Stimulated activated CD8-positive, alpha-beta memory T cell treated with anti-CD3 and anti-CD28 coated beads, Interleukin-15, amount 100 ng/mL, for 1 hour (primary cell): ENCODE data around the gene SPINK5.

Experiments used
- DNase-seq: peaks from one replicate; pipeline ENCODE4 v3.0.0-alpha.2; 2020; ENCODE audit warnings: low read depth

Gene SPINK5

DNA sequence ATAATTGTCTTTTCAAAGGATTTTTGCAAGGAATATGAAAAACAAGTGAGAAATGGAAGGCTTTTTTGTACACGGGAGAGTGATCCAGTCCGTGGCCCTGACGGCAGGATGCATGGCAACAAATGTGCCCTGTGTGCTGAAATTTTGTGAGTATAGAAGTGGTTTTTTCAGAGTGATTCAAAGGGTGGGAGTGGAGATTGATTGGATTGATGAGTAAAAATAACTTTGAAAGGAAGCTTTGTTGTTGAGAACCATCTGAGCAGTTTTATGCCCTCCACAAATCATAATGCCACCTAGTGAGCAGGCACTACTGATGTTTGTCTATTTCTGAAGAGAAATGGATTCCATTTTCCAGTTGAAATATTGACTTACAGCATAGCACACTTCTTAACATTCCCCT lies 30.6 kb downstream of the SPINK5 start:
- DNase-seq, result no peak

DNA sequence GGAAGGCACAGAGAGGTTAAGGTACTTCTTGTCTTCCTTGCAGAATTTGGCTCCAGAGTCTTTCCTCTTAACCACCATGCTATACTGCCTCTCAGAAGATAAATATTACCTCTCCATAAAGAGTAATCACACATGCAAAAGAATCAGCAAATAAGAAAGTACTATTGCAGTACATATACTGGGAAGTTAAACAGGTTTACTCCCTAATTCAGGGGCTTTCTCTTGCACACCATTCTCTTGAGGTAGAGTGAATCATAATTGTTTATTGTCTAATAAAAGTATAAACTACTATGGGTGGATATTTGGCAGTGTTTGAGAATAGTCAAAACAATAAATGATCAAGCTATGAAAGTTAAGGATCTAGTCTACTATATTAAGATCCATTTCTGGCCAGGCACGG lies 40.4 kb downstream of the SPINK5 start:
- DNase-seq, result no peak

DNA sequence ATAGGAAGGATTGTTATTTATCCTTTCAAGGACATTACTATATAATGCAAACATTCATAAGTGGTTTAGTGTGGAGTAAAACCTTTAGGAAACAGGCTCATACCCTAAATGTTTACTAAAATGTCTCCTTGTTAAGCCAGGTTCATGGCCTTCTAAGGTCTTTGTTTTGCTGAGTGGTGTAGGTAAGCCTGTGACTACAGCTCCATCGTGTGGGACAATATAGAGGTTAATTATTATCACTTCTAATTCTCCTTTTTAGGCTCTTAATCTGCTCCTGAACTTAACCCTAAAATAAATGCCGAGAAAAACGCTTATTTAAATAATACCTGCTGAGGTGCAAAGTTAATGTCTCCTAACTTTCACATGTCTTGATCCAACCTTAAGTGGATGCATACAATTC lies 43.8 kb downstream of the SPINK5 start:
- DNase-seq, result no peak

DNA sequence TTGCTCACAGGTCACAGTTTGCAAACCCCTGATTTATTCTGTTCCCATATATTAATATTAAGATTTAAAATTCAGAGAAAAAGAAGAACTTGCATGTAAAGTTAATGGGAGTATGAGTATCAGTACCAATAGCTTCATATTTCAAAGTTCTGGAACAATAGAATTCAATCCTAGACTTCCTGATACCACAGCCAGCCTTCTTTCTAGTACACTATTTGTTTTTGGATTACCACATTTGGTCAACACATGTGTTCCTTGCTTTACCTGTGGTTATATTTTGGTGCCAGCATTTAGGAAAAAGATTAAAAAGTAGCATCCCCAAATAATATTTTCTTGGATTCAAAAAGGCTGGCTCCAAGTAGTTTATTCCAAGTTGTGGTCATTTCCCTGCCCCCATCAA lies 49.5 kb downstream of the SPINK5 start:
- no peak for DNase-seq

DNA sequence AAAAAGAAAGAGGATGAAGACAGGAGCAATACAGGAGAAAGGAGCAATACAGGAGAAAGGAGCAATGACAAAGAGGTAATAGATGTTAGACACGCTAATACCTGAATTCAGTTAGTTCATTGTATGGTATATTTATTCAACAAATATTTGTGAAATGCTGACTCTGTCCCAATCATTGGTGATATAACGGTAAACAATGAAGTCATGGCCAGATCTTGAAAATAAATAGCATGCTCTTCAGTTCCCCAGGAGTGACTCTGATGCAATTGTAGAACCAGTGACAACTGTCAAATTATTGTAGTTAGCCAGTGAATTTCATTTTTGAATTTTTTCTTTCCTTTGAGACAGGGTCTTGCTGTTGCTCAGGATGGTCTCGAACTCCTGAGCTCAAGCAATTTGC lies 56.5 kb downstream of the SPINK5 start:
- DNase-seq, result no peak

DNA sequence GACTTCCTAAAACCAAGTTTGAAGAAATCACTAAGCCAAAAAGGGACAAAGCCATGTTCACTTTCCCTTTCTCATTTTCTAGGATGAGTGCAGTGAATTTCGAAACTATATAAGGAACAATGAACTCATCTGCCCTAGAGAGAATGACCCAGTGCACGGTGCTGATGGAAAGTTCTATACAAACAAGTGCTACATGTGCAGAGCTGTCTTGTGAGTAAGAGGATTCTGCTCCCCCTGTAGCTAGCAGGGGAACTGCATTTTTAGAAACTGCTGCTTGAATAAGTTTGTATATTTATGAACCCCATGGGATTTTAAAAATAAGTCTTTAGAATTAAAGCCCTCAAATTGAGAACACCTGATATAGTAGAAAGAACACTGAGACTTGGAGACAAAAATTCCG lies 61.9 kb downstream of the SPINK5 start:
- DNase-seq, result no peak

DNA sequence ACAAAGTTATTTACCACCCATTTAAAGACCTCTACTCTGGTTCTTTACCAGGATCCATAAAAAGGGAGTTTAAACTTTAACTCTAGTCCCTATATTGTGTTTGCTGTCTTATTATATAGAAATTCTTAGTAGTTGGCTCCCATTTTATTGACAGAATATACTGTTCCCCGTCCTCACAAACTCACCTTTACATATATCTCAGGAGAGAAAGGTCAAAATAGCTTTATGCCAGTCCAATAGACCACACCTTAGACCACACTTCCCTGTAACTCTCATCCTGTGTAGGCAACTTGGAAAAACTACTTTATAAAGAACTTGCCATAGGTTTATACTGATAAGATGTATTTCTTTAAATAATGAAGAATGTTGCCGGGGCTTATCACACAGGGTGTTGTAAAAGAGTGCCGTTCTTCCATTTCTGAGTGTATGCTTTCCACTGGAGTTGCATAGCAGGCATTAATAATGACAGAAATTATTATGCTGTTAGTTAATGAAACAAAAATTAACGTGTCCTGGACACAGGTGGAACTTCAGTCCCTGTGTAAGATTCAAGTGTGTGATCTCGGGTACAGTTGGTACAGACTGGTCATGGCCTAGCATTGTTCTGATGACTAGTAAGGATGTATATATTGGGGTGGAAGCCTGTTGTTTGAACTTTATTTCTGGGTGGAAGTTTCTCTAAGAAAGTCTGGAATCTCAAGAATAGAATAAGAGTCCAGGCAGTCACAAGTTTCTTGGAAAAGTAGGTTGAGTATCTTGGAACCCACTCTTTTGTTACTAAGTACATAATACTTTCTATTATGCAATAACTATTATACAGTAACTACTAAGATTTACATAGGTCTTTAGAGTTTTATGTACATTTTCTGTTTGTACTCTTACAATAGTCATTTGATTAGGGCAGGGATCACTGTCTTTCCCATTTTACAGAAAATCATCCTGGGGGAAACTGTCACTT lies 71.6 kb downstream of the SPINK5 start:
- DNase-seq, result no peak

DNA sequence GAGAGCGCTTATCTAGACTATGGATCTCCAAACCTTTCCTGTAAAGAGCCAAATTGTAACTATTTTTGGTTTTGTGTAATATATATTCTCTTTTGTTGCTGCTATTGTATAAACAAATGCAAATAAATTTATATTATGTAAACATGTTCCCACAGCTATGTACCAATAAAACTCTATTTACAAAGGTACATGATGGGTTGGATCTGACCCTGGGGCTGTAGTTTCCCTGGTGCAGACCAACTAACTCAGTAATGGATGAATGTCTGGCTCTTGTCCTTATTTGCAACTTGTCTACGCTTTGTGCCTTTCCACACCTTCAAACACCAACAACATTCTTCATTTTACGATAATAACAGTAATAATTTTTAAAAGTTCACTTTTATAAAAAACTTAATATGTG lies 77.1 kb downstream of the SPINK5 start:
- no peak for DNase-seq

DNA sequence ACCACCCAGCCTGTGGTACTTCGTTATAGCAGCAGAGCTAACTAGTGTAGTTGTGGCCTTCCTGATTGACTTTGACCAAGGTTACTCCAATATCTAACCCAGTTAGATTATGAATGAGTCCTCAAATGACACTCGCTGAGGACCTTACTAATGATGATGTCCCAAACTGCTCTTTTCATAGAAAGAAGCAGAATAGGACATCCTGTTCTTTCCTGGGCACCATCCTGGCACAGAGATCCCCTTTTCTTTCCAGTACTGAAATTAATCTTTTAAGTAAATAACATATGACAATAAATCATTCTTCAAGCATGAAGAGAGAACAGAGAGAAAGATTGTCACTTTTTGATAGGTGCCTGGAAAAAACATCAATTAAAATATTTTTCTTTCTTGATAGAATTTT lies 77.9 kb downstream of the SPINK5 start:
- no peak for DNase-seq

DNA sequence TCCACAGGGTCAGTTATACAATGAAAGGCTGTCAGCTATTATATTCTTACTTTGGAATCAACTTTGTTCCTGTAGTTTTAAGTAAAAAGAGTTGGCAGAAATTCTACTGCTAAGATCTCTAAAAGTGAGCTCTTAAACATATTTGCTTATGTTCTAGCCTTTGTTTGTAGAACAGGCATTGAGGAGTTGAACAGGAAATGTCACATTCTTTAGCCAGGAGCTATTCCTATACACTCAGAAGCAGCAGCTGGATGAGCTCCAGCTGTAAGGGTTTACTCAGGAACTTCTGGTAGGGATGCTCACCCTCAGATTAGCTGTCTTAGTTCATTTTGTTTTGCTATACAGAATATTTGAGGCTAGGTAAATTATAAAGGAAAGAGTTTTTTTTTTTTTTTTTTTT lies 82.1 kb downstream of the SPINK5 start:
- DNase-seq, result no peak

DNA sequence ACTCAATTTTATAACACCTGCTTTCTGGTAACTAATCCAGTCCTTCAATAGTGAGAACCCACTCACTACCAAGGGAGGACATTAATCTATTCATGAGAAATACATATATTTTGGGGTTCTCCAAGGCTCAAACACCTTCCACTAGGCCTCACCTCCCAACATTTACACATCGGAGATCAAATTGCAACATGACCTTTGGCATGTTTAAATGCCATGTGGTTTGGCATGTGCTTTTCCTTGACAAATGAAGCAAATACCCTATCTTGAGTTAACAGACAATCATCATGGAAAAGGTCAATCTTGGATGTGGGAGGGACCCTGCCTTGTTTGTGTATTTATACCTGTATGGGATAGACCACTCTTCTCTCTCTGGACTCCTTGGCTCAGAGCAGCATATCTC lies 82.7 kb downstream of the SPINK5 start:
- DNase-seq, result no peak

DNA sequence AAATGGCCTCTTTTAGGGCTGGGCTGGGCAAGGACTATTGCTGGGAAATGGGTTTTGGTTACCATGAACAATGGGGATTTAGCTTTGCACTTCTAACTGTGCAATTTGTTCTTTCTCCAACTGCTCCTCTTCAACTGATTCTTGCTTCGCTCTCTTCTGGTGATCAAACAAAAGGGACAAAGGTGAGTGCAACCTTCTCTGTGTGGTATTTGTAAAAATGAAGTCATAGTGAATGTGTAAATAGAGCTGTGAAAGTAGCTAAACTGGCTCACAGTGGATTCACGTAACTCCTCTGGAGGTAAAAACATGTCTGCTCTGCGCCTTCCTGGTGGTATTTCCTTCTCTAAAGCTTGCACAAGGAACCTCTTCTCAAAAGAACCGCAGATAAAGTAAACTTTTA lies 83.6 kb downstream of the SPINK5 start:
- DNase-seq, result no peak

DNA sequence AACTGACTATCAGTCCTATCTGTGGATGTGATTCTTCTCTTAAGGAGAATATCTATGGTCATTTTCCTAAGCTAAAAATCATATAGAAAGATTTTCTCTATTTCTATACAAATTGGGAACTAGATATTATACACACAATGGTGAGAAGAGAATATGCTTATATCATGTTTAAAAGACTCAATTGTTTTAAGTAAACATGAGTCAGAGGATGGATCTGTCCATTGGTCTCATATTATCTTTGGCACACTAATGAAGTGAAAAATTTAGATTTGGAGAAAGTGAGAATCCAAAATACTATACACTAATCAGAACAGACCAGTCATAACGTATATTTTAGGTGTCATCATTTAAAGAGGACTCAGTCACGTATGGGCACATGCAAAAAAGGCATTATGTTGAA lies 88.1 kb downstream of the SPINK5 start:
- DNase-seq, result no peak

DNA sequence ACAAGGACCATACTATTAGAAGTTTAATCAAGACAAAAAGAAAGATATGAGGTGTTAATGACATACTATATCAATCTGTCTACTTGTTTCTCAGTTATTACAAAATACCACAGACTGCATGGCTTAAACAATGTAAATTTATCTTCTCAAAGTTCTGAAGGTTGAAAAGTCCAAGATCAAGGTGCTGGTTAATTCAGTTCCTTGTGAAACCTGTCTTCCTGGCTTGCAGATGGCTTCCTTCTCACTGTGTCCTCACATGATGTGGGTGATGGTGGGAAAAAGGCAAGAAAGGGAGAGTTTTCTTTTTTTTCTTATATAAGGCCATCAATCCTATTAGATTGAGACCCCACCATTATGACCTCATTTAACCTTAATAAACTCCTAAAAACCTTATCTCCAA lies 89.0 kb downstream of the SPINK5 start:
- DNase-seq, result no peak

DNA sequence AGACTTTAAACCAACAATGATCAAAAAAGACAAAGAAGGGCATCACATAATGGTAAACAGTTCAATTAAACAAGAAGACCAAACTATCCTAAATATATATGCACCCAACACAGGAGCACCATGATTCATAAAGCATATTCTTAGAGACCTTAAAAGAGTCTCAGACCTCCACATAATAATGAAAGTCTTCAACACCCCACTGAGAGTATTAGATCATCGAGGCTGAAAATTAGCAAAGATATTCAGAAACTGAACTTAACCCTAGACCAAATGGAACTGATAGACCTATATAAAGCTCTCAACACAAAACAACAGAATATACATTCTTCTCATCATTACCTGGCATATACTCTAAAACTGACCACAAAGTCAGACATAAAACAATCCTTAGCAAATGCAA lies 92.8 kb downstream of the SPINK5 start:
- no peak for DNase-seq

DNA sequence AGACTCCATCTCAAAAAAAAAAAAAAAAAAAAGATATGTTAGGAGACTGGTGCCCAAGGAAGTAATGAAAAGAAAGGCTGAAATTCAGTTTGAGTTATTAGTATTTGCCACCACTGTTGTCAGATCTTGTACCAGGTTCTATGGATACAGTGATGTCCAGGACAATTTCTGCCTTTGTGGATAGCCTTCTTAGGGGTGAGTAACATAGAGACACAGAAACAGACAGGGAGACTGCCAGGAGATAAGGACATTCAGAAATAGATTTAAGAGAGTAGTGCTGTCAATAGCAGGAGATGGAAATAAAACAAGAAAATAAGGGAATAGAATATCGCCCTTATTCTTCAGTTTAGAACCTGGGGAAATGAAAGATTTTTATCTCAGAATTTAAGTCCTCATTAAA lies 98.3 kb downstream of the SPINK5 start:
- no peak for DNase-seq

DNA sequence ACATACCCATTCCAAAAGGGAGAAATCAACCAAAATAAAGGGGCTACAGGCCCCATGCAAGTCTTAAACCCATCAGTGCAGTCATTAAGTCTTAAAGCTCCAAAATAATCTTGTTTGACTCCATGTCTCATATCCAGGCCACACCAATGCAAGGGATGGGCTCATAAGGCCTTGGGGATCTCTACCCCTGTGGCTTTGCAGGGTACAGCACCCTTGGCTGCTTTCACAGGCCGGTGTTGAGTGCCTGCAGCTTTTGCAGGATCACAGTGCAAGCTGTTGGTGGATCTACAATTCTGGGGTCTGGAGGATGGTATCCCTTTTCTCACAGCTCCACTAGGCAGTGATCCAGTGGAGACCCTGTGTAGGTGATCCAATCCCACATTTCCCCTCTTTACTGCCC lies 99.6 kb downstream of the SPINK5 start:
- no peak for DNase-seq

DNA sequence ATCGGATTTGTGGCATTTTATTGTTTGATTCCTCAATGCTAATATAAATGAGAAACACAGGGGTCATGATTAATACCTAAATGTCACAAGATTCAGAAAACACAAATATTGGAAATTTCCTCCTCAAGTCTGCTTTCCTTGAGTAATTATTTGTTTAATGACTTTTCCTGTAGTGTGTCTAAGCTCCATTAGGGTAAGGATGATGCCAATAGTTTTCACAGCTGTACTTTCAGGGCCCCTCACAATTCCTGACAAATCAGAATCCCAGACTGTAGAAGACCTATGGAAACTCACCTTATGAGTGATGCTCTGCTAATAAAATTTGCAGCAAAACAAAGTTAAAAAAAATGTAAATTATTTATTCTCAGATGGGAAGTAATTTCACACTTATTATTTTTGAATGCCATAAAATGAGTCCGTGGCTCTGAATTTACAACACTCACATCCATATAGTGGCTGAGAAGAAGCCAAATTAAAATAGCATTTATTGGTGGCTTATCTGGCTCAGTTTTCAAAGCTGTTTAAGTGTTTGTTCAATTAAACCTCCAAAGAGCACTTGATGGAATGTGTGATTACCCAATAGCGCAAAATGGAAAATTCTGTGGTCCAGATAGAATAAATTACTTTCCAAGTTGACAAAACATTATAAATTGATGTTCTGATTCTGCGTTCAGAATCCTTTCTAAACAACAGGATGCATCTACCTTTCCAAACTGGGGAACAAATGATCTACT lies 102.9 kb downstream of the SPINK5 start:
- no peak for DNase-seq

DNA sequence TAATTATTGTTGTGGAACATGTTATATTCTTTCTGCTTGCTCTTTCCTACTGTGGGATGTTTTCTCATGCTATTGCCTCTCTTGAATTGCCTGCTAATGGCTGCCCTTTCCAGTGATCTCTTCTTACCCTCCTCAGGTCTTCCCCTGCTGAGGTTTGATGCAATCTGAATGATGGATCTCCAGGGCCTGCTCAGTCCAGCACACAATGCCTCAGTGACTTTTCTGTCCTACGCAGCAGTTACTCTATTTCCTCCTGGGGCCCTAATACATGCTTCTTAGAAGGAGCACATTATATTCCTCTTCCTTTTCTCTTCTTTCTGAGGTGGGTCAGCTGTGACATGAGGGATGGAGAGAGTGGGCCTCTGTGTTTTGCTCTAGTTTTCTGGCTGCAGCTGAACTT lies 104.5 kb downstream of the SPINK5 start, which contains the start of gene SPINK14:
Gene SPINK14 (plus strand): TSS at position 301 of the 400 bp plus-strand sequence. CDS start 1,187 bp downstream, outside the sequence.
- no peak for DNase-seq

DNA sequence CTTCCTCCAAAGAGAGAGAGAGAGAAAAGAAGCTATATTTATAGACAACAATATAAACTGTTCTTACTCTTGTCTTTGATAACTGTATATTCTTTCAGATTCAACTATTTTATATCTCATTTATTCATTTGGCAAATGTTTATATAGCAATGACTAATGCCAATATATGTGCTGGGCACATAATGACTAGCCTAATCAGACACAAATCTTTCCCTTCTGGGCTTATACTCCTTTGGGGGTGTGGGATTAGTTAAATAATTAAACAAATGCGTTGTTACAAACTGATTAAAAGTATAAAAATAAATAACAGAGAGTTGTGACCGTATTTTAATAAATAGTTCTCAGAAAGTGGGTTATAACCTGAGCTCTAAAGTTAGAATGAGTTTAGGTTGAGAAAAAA lies 108.6 kb downstream of the SPINK5 start:
- DNase-seq, result no peak

DNA sequence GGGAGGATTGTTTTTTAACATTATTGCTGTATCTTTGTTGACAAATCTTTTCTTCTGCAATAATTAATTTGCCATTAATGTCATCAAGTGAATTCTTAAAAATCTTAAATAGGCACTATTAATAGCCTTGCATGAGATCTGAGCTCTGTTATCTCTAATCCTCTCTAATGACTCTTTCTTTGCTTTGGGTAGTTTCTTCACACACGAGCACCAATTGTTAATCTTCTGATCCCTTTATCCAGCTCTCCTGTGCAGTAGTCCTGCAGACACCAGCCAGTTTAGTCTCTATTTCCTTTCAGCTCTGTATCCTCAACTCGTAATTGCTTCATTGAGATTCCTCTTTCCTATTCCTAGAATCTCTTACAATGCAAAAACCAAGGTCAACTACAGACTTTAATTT lies 112.7 kb downstream of the SPINK5 start:
- DNase-seq, result no peak

DNA sequence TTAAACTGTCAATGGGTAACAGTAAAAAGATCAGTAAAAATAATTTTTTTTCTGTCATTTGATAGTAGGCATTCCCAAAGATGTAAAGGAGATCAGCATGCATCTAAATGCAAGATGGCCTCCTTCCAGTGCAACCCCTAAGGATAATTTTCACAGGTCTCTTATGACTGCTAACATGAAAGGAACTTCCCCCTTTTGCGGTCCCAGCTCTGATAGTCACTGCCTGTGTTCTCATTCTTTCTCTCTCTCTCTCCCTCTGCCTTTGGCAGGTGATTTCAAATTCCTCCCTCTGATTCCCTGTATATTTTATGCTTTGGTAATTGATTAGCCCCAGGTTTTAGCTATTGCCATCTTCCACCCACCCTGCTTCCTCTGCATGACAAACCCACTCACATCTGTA lies 113.4 kb downstream of the SPINK5 start:
- DNase-seq, result no peak

DNA sequence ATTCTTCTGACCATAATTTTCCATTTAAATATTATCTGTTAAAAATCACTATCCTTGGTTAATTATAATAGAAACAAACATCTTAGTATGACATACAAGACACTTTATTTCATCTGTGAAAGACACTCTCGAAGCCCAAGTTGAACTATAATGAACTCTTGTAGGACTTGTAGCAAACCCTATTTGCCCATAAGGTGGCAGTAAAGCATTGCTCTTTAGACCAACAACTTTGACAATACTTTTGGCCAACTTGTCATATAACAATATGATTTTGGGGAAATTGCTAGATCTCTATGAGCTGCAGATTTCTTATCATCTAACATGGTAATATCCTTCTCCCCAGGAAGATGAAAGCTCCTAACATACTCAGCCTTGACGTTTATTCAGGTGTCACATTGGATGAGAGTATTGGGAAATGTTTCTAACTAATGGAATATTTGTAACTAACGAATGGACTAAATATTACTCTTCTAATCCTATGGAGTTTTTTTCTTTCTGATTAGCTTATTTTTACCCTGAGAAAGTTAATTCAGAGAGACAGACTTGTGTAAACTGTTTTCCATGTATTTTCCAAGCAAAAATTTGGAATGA lies 115.5 kb downstream of the SPINK5 start:
- no peak for DNase-seq
